ENCODE measurements around the gene SEMA3E. TPM values are rescaled to one million over a fixed set of nuclear protein-coding genes. Genes with fewer than 3 reads are reported as not detected.

Gene SEMA3E
- total RNA-seq, 1 experiment from 2014 or later: 3.6 TPM

DNA sequence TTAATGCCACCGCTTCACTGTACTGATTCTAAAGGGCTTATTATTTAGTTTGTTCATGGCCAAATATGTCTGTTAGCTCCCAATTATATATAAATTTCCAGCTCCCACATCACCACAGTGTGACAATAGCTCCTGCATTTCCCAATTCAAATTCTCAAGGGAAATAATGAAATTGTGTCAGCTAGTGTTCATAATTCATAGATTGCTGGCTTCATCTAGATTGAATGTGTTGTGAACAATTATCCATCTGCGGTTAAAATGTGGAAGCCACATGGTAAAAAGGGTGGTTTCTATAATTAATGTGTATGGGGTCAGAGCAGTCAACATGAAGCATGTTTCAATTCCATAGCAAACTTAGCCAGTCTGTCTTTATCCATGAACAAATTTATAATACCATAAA lies 154.3 kb downstream of the SEMA3E start:
- no peak overlapping the region for H3K27ac ChIP-seq (ENCODE audit: low read length)
- no peaks in the 10 kb centered on the region for H3K9me3 ChIP-seq (ENCODE audit: low read length)
- H4K20me1 ChIP-seq (ENCODE audit: low read length): no peaks in the 10 kb centered on the region
- no peak overlapping the region for H3K4me2 ChIP-seq (ENCODE audit: low read length)
- no peaks in the 10 kb centered on the region for H3K9me2 ChIP-seq (replicated peaks; ENCODE audit: low read length)
- no peak overlapping the region for H3K4me3 ChIP-seq (ENCODE audit: low read length)
- no peak for TF ChIP-seq EZH2phosphoT487 (IDR thresholded peaks at IDR 0.05; ENCODE audit: borderline replicate concordance, low read length)
- TF ChIP-seq, protein P1, sequence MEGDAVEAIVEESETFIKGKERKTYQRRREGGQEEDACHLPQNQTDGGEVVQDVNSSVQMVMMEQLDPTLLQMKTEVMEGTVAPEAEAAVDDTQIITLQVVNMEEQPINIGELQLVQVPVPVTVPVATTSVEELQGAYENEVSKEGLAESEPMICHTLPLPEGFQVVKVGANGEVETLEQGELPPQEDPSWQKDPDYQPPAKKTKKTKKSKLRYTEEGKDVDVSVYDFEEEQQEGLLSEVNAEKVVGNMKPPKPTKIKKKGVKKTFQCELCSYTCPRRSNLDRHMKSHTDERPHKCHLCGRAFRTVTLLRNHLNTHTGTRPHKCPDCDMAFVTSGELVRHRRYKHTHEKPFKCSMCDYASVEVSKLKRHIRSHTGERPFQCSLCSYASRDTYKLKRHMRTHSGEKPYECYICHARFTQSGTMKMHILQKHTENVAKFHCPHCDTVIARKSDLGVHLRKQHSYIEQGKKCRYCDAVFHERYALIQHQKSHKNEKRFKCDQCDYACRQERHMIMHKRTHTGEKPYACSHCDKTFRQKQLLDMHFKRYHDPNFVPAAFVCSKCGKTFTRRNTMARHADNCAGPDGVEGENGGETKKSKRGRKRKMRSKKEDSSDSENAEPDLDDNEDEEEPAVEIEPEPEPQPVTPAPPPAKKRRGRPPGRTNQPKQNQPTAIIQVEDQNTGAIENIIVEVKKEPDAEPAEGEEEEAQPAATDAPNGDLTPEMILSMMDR (conservative IDR thresholded peaks at IDR 0.05; ENCODE audit: low read depth, low read length): no peak
- no peak for TF ChIP-seq EZH2 (IDR thresholded peaks at IDR 0.05; ENCODE audit: low read length, unreplicated experiment)
- intact Hi-C loops (cut with micrococcal nuclease): no loop called here
- ChIA-PET CTCF (no interaction called here), POLR2A (ENCODE audit: unreplicated experiment) (no interaction called here)
- H2AFZ ChIP-seq (ENCODE audit: low read length): no peak overlapping the region
- no peak overlapping the region for H3K9ac ChIP-seq (ENCODE audit: low read length)
- H3K27me3 ChIP-seq (ENCODE audit: low read length): no peaks in the 10 kb centered on the region
- H3K4me1 ChIP-seq (ENCODE audit: insufficient read depth, low read length): no peaks in the 10 kb centered on the region
- no peaks in the 10 kb centered on the region for H3K36me3 ChIP-seq (ENCODE audit: low read depth, low read length)
- H3K79me2 ChIP-seq (ENCODE audit: low read length): no peaks in the 10 kb centered on the region
- no peak for DNase-seq
- BruUV-seq (replicated peaks): no TSS peak
- ATAC-seq: no peak
- H3F3A ChIP-seq (ENCODE audit: low read length, unreplicated experiment): no peaks in the 10 kb centered on the region

DNA sequence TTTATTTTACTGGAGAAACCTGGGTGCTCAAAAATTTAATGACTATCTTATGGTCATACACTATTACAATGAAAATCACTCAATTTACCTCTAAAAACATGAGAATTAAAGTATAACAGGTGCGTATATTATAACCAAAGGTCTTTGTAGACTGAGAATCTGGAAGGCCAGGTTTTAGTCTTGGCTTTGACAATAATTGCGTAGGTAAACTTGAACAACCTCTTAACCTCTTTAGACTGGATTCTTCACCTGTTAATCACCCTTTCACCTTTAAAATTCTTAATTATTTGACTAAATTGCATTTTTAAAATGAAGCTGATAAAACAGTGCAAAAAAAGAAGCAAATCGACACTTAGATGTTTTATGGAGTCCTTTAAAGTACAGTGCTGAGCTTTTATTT lies 156.1 kb downstream of the SEMA3E start:
- Histone ChIP-seq H3K4me3 (ENCODE audit: low read length) (no peak overlapping the region), H2AFZ (ENCODE audit: low read length) (no peak overlapping the region), H3K27ac (ENCODE audit: low read length) (no peak overlapping the region), H3K9ac (ENCODE audit: low read length) (no peak overlapping the region), H4K20me1 (ENCODE audit: low read length) (no peaks in the 10 kb centered on the region), H3K4me1 (ENCODE audit: insufficient read depth, low read length) (no peaks in the 10 kb centered on the region), H3K9me2 (replicated peaks; ENCODE audit: low read length) (no peaks in the 10 kb centered on the region), H3F3A (ENCODE audit: low read length, unreplicated experiment) (no peaks in the 10 kb centered on the region), H3K79me2 (ENCODE audit: low read length) (no peaks in the 10 kb centered on the region), H3K9me3 (ENCODE audit: low read length) (no peaks in the 10 kb centered on the region), H3K36me3 (ENCODE audit: low read depth, low read length) (no peaks in the 10 kb centered on the region), H3K27me3 (ENCODE audit: low read length) (no peaks in the 10 kb centered on the region), H3K4me2 (ENCODE audit: low read length) (no peak overlapping the region)
- no TSS peak for BruUV-seq (replicated peaks)
- intact Hi-C loops (cut with micrococcal nuclease): no loop called here
- ChIA-PET POLR2A (ENCODE audit: unreplicated experiment) (no interaction called here), CTCF (no interaction called here)
- ATAC-seq: no peak
- DNase-seq: no peak
- TF ChIP-seq EZH2 (IDR thresholded peaks at IDR 0.05; ENCODE audit: low read length, unreplicated experiment) (no peak), EZH2phosphoT487 (IDR thresholded peaks at IDR 0.05; ENCODE audit: borderline replicate concordance, low read length) (no peak)
- TF ChIP-seq, protein P1 (conservative IDR thresholded peaks at IDR 0.05; ENCODE audit: low read depth, low read length): no peak

DNA sequence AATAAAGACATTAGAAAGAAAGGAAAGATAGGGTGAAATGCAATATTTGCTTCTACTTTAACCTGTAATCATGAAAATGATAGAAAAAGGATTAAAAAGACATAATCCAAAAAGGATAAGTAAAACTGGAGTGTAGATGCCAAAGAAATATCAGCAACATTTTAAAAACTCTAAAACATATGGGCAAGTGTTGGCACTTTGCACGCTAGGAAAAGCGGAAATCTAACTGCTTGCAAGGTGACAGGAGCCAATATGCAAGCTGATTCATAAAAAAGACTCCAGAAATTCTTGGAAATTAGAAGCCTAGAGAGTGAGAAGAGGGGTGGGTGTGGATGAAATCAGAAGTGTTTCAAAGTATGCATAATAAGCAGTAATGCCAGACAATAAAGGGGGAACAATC lies 161.1 kb downstream of the SEMA3E start:
- Histone ChIP-seq H3K4me3 (ENCODE audit: low read length) (no peak overlapping the region), H4K20me1 (ENCODE audit: low read length) (no peaks in the 10 kb centered on the region), H3K27me3 (ENCODE audit: low read length) (no peaks in the 10 kb centered on the region), H2AFZ (ENCODE audit: low read length) (no peak overlapping the region), H3K9ac (ENCODE audit: low read length) (no peak overlapping the region), H3K4me1 (ENCODE audit: insufficient read depth, low read length) (peaks cover 10% of the 10 kb centered on the region; the same call in 1 of the 2 replicates), H3K9me2 (replicated peaks; ENCODE audit: low read length) (no peaks in the 10 kb centered on the region), H3K9me3 (ENCODE audit: low read length) (no peaks in the 10 kb centered on the region), H3K79me2 (ENCODE audit: low read length) (no peaks in the 10 kb centered on the region), H3F3A (ENCODE audit: low read length, unreplicated experiment) (no peaks in the 10 kb centered on the region), H3K36me3 (ENCODE audit: low read depth, low read length) (no peaks in the 10 kb centered on the region), H3K4me2 (ENCODE audit: low read length) (no peak overlapping the region), H3K27ac (ENCODE audit: low read length) (no peak overlapping the region)
- DNase-seq (no peak), ATAC-seq (no peak)
- POLR2A ChIA-PET (ENCODE audit: unreplicated experiment): no interaction called here
- BruUV-seq (replicated peaks): no TSS peak
- CTCF ChIA-PET: no interaction called here
- TF ChIP-seq EZH2 (IDR thresholded peaks at IDR 0.05; ENCODE audit: low read length, unreplicated experiment) (no peak), EZH2phosphoT487 (IDR thresholded peaks at IDR 0.05; ENCODE audit: borderline replicate concordance, low read length) (no peak)
- TF ChIP-seq, protein P1 (conservative IDR thresholded peaks at IDR 0.05; ENCODE audit: low read depth, low read length): no peak
- intact Hi-C loops (cut with micrococcal nuclease): no loop called here

Measured in PC-3 (cell line).